HepG2 (cell line): ENCODE measurements around the gene CD99L2.

Source experiments
- EP300 ChIP-seq, 3 experiments: sonication (generic) in 1 of 3; formaldehyde crosslinking in 1 of 3; IDR thresholded peaks; 2 replicates each; pipeline versions ENCODE4 v1.5.1 to v1.6.1; 2011 to 2020; ENCODE audit warnings: low read depth in 2 of 3, low read length in 2 of 3, borderline replicate concordance in 1 of 3, improper control_type of control experiment in 1 of 3, mild to moderate bottlenecking in 1 of 3, missing genetic modification reagents in 1 of 3, moderate library complexity in 1 of 3
- FOXK2 ChIP-seq: fragments of 450-650 bp; IDR thresholded peaks from 2 replicates; pipeline ENCODE4 v1.6.1; 2016
- JUN ChIP-seq: sonication (generic); formaldehyde crosslinking; IDR thresholded peaks from 2 replicates; pipeline ENCODE4 v1.4.0; 2020; ENCODE audit warnings: mild to moderate bottlenecking, missing genetic modification reagents
- MAFK ChIP-seq, 2 experiments: IDR thresholded peaks in 1 of 2; conservative IDR thresholded peaks in 1 of 2; 2 replicates each; pipeline ENCODE4 v1.6.1; 2011; ENCODE audit warnings: improper control_type of control experiment in 2 of 2, low read length in 2 of 2
- POLR2AphosphoS5 ChIP-seq: IDR thresholded peaks from 2 replicates; pipeline ENCODE4 v1.6.1; 2012; ENCODE audit warnings: low read depth, low read length
- SP1 ChIP-seq, 2 experiments: fragments of 450-650 bp in 1 of 2; sonication (generic) in 1 of 2; formaldehyde crosslinking in 1 of 2; IDR thresholded peaks; 2 replicates each; pipeline versions ENCODE4 v1.4.0 to v1.6.1; 2016 to 2020; ENCODE audit warnings: missing genetic modification reagents in 1 of 2
- ZNF333 ChIP-seq: sonication (generic); formaldehyde crosslinking; IDR thresholded peaks from 2 replicates; pipeline ENCODE4 v1.4.0; 2020; ENCODE audit warnings: mild to moderate bottlenecking, missing genetic modification reagents, borderline replicate concordance
- TF ChIP-seq, protein P1 (sequence below): sonication (generic); formaldehyde crosslinking; IDR thresholded peaks from 2 replicates; pipeline ENCODE4 v1.4.0; 2020; ENCODE audit warnings: missing genetic modification reagents
- TF ChIP-seq, protein P2 (sequence below): sonication (generic); formaldehyde crosslinking; IDR thresholded peaks from 2 replicates; pipeline ENCODE4 v1.4.0; 2020; ENCODE audit warnings: missing genetic modification reagents, borderline replicate concordance
- TF ChIP-seq, protein P3 (sequence below): sonication (generic); formaldehyde crosslinking; IDR thresholded peaks from 2 replicates; pipeline ENCODE4 v1.4.0; 2020; ENCODE audit warnings: missing genetic modification reagents, borderline replicate concordance
- TF ChIP-seq, protein P4 (sequence below): IDR thresholded peaks from 2 replicates; pipeline ENCODE4 v1.6.1; 2016; ENCODE audit warnings: missing compliant biosample characterization, missing genetic modification reagents, borderline replicate concordance

DNA sequence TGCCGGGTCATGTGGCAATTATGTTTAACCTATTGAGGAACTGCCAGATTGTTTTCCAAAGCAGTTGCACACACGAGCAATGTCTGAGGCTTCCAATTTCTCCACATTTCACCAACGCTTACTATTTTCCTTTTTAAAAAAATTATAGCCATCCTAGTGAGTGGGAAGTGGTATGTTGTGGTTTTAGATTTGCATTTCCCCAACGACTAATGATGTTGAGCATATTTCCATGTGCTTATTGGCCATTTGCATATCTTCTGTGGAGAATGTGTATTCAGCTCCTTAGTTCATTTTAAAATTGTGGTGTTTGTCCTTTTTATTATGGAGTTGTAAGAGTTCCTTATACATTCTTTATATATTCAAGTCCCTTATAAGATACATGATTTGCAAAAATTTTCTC, 145.1 kb downstream of the CD99L2 start:
- TF ChIP-seq FOXK2 (no peak), JUN (CRISPR knock-in tag) (no peak), ZNF333 (no peak), POLR2AphosphoS5 (no peak), SP1 (IDR thresholded peaks at IDR 0.05) (no peak), SP1 (CRISPR knock-in tag; IDR thresholded peaks at IDR 0.05) (no peak), EP300 (IDR thresholded peaks at IDR 0.05; ENCODE audit: low read depth in 2 of 2, low read length in 2 of 2) (no peak), EP300 (CRISPR knock-in tag; IDR thresholded peaks at IDR 0.05; ENCODE audit: borderline replicate concordance) (no peak), MAFK (conservative IDR thresholded peaks at IDR 0.05 in 1 of 2, IDR thresholded peaks at IDR 0.05 in 1 of 2; ENCODE audit: low read length in 2 of 2) (no peak)
- TF ChIP-seq, protein P1, sequence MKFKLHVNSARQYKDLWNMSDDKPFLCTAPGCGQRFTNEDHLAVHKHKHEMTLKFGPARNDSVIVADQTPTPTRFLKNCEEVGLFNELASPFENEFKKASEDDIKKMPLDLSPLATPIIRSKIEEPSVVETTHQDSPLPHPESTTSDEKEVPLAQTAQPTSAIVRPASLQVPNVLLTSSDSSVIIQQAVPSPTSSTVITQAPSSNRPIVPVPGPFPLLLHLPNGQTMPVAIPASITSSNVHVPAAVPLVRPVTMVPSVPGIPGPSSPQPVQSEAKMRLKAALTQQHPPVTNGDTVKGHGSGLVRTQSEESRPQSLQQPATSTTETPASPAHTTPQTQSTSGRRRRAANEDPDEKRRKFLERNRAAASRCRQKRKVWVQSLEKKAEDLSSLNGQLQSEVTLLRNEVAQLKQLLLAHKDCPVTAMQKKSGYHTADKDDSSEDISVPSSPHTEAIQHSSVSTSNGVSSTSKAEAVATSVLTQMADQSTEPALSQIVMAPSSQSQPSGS, result no peak
- TF ChIP-seq, protein P2, sequence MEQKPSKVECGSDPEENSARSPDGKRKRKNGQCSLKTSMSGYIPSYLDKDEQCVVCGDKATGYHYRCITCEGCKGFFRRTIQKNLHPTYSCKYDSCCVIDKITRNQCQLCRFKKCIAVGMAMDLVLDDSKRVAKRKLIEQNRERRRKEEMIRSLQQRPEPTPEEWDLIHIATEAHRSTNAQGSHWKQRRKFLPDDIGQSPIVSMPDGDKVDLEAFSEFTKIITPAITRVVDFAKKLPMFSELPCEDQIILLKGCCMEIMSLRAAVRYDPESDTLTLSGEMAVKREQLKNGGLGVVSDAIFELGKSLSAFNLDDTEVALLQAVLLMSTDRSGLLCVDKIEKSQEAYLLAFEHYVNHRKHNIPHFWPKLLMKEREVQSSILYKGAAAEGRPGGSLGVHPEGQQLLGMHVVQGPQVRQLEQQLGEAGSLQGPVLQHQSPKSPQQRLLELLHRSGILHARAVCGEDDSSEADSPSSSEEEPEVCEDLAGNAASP (CRISPR knock-in tag), result no peak
- TF ChIP-seq, protein P3, sequence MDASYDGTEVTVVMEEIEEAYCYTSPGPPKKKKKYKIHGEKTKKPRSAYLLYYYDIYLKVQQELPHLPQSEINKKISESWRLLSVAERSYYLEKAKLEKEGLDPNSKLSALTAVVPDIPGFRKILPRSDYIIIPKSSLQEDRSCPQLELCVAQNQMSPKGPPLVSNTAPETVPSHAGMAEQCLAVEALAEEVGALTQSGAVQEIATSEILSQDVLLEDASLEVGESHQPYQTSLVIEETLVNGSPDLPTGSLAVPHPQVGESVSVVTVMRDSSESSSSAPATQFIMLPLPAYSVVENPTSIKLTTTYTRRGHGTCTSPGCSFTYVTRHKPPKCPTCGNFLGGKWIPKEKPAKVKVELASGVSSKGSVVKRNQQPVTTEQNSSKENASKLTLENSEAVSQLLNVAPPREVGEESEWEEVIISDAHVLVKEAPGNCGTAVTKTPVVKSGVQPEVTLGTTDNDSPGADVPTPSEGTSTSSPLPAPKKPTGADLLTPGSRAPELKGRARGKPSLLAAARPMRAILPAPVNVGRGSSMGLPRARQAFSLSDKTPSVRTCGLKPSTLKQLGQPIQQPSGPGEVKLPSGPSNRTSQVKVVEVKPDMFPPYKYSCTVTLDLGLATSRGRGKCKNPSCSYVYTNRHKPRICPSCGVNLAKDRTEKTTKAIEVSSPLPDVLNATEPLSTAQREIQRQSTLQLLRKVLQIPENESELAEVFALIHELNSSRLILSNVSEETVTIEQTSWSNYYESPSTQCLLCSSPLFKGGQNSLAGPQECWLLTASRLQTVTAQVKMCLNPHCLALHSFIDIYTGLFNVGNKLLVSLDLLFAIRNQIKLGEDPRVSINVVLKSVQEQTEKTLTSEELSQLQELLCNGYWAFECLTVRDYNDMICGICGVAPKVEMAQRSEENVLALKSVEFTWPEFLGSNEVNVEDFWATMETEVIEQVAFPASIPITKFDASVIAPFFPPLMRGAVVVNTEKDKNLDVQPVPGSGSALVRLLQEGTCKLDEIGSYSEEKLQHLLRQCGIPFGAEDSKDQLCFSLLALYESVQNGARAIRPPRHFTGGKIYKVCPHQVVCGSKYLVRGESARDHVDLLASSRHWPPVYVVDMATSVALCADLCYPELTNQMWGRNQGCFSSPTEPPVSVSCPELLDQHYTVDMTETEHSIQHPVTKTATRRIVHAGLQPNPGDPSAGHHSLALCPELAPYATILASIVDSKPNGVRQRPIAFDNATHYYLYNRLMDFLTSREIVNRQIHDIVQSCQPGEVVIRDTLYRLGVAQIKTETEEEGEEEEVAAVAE (CRISPR knock-in tag), result no peak
- TF ChIP-seq, protein P4, sequence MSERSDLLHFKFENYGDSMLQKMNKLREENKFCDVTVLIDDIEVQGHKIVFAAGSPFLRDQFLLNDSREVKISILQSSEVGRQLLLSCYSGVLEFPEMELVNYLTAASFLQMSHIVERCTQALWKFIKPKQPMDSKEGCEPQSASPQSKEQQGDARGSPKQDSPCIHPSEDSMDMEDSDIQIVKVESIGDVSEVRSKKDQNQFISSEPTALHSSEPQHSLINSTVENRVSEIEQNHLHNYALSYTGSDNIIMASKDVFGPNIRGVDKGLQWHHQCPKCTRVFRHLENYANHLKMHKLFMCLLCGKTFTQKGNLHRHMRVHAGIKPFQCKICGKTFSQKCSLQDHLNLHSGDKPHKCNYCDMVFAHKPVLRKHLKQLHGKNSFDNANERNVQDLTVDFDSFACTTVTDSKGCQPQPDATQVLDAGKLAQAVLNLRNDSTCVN (CRISPR knock-in tag), result no peak
